Mesodermal cell (in vitro differentiated cells): Measurements from ENCODE around the gene HERC5.
"Not testable (repeated sequence)": the region's sequence is repeated elsewhere in the genome, so short reads cannot be mapped to it uniquely, and the experiment has no call there.

Experiments
- H3K27ac ChIP-seq: 2 replicates; pipeline ENCODE4 v1.7.0; 2013; ENCODE audit warnings: mild to moderate bottlenecking, low read depth, low read length, moderate library complexity; ENCODE audit not compliant: severe bottlenecking
- H3K36me3 ChIP-seq: 2 replicates; pipeline ENCODE4 v1.7.1; 2013; ENCODE audit warnings: mild to moderate bottlenecking, low read length, moderate library complexity; ENCODE audit not compliant: control insufficient read depth, insufficient read depth
- H3K4me1 ChIP-seq: one replicate; pipeline ENCODE4 v1.7.1; 2013; ENCODE audit warnings: mild to moderate bottlenecking, low read length; ENCODE audit not compliant: insufficient read depth, control insufficient read depth, poor library complexity, severe bottlenecking
- H3K4me3 ChIP-seq: 2 replicates; pipeline ENCODE4 v1.7.0; 2013; ENCODE audit warnings: low read length, control low read depth, mild to moderate bottlenecking; ENCODE audit not compliant: insufficient read depth, poor library complexity, severe bottlenecking; ENCODE audit errors: extremely low read depth
- H3K9me3 ChIP-seq: 2 replicates; pipeline ENCODE4 v1.7.1; 2013; ENCODE audit warnings: mild to moderate bottlenecking, low read length, moderate library complexity; ENCODE audit not compliant: control insufficient read depth
- WGBS, 2 experiments: methylation state at CpG; one replicate each; pipeline ENCODE4 v1.1.5; 2013; ENCODE audit warnings: missing lambda C conversion rate in 2 of 2; ENCODE audit not compliant: insufficient coverage in 2 of 2; 5-methylcytosine and 5-hydroxymethylcytosine counted together

HERC5 gene

GRCh38 chr4:88535090-88535755 lies 78.3 kb downstream of the HERC5 start:
- 100% methylated on average over 1 of the region's 2 CpGs; no CpG with 5 or more reads in 1 of the 2 experiments for WGBS, 2 experiments
- Histone ChIP-seq H3K27ac (no peak overlapping the region), H3K9me3 (no peaks in the 10 kb centered on the region), H3K36me3 (no peaks in the 10 kb centered on the region), H3K4me3 (no peak overlapping the region), H3K4me1 (peaks cover 13% of the 10 kb centered on the region)

GRCh38 chr4:88537709-88538108 lies 80.8 kb downstream of the HERC5 start:
- WGBS, 2 experiments, result 88 to 100% methylated on average over 1 of the region's 1 CpG
- H3K36me3 ChIP-seq, result no peaks in the 10 kb centered on the region
- H3K4me1 ChIP-seq, result peaks cover 13% of the 10 kb centered on the region
- H3K9me3 ChIP-seq, result no peaks in the 10 kb centered on the region
- H3K4me3 ChIP-seq, result no peak overlapping the region
- H3K27ac ChIP-seq, result no peak overlapping the region

GRCh38 chr4:88539322-88540068 lies 82.6 kb downstream of the HERC5 start:
- H3K36me3 ChIP-seq, H3K27ac ChIP-seq, H3K4me1 ChIP-seq, H3K9me3 ChIP-seq, H3K4me3 ChIP-seq: not testable (repeated sequence)
- 39 to 57% methylated on average over 7 to 8 of the region's 9 CpGs for WGBS, 2 experiments

- H3K27ac ChIP-seq, result no peak overlapping the region
- 94 to 97% methylated on average over 3 to 5 of the region's 7 CpGs for WGBS, 2 experiments
- no peak overlapping the region for H3K4me3 ChIP-seq
- H3K4me1 ChIP-seq, result no peaks in the 10 kb centered on the region
- no peaks in the 10 kb centered on the region for H3K36me3 ChIP-seq
- no peaks in the 10 kb centered on the region for H3K9me3 ChIP-seq
Measured at GRCh38 chr4:88549815-88550214, 92.9 kb downstream of the HERC5 start.
